Measurements from ENCODE around the gene TNFRSF14. TPM values are rescaled to one million over a fixed set of nuclear protein-coding genes. Genes with fewer than 3 reads are reported as not detected.

TNFRSF14 gene
- total and polyA plus RNA-seq, 2 of the 13 experiments (the other 11 are each of a cell fraction or from before 2014, with no cell fraction given): 11.9 to 49.9 TPM

DNA sequence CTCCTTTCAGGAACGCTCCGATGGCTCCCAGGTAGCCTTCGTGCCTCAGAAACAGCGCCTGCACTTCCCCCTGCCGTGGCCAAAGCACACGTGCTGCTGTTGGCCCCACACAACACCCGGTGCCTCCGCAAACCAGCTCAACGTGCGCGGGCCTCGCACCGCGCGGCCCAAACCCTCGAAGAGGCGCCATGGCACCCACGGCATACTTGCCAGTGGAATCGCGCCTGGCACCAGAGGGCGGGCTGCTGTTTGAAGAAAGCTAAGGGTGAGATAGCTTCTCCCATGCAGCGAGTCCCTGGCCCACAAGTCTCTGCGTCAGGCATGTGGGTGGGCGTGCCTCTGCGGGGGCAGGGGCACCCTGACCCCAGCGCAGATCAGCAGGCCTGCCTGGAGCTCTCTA is 37.6 kb upstream of the TNFRSF14 start (continued):
- TF ChIP-seq KDM4B (CRISPR knock-in tag; IDR thresholded peaks at IDR 0.05) (no peak), PCBP1 (IDR thresholded peaks at IDR 0.05; ENCODE audit: borderline replicate concordance, low read depth, low read length) (no peak)

DNA sequence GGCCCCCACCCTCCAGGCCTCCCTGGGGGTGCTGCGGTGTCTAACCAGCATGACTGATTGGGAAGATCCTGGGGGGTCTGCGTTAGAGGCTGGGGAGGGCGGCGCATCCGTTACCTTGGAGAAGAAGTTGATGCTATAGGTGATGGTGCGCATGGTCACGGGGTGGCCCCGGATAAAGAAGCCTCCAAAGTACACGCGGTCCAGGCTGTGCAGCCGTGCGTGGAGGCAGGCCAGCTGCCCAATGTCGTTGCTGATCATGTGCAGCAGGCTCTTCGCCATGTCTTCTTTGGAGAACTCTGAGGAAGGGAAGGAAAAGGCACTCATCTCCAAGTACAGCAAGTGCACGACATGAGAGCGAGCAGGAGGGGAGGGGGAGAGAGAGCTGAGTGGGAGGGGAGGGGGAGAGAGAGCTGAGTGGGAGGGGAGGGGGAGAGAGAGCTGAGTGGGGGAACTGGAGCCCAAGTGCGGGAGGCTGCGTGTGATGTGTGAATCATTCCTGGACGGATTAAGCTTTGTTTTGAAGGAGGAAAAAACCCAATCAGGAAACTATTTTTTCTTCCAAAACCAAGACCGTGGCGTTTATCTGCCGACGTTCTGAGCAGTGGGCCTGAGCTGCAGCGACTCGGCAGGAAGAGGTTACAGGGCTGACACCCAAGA is 37.0 kb upstream of the TNFRSF14 start:
- WGBS (ENCODE audit: low lambda C conversion rate): 95% methylated on average over 25 of the region's 25 CpGs
- no peak overlapping the region for H3K9ac ChIP-seq (ENCODE audit: insufficient read depth, low read depth, low read length)
- H3K4me2 ChIP-seq (ENCODE audit: low read depth, low read length): no peak overlapping the region
- POLR2A ChIA-PET: no interaction called here
- no peak overlapping the region for H3K27ac ChIP-seq (ENCODE audit: extremely low read length, insufficient read depth, low read length)
- H3K4me3 ChIP-seq (replicated peaks in 1 of 3; ENCODE audit: insufficient read depth in 1 of 3, low read depth in 2 of 3, low read length in 3 of 3): no peak overlapping the region
- no peak for ATAC-seq
- no peaks in the 10 kb centered on the region for H3K9me3 ChIP-seq (ENCODE audit: low read length)
- TF ChIP-seq ZNF224 (CRISPR knock-in tag; IDR thresholded peaks at IDR 0.05) (no peak), NFRKB (IDR thresholded peaks at IDR 0.05) (no peak), ZNF552 (CRISPR knock-in tag; IDR thresholded peaks at IDR 0.05; ENCODE audit: borderline replicate concordance) (no peak), NFIB (CRISPR knock-in tag; IDR thresholded peaks at IDR 0.05; ENCODE audit: borderline replicate concordance) (no peak), MIER2 (CRISPR knock-in tag; IDR thresholded peaks at IDR 0.05) (no peak), SIN3A (IDR thresholded peaks at IDR 0.05; ENCODE audit: borderline replicate concordance, low read depth, low read length) (no peak), NFYB (CRISPR knock-in tag; IDR thresholded peaks at IDR 0.05) (no peak), GABPB1 (CRISPR knock-in tag; IDR thresholded peaks at IDR 0.05) (no peak), TMF1 (CRISPR knock-in tag; IDR thresholded peaks at IDR 0.05; ENCODE audit: low read depth) (no peak), ARHGAP35 (CRISPR knock-in tag; IDR thresholded peaks at IDR 0.05; ENCODE audit: borderline replicate concordance) (no peak), ZBTB33 (CRISPR knock-in tag; IDR thresholded peaks at IDR 0.05) (no peak), SMAD3 (CRISPR knock-in tag; IDR thresholded peaks at IDR 0.05) (no peak)
- TF ChIP-seq, protein P1, sequence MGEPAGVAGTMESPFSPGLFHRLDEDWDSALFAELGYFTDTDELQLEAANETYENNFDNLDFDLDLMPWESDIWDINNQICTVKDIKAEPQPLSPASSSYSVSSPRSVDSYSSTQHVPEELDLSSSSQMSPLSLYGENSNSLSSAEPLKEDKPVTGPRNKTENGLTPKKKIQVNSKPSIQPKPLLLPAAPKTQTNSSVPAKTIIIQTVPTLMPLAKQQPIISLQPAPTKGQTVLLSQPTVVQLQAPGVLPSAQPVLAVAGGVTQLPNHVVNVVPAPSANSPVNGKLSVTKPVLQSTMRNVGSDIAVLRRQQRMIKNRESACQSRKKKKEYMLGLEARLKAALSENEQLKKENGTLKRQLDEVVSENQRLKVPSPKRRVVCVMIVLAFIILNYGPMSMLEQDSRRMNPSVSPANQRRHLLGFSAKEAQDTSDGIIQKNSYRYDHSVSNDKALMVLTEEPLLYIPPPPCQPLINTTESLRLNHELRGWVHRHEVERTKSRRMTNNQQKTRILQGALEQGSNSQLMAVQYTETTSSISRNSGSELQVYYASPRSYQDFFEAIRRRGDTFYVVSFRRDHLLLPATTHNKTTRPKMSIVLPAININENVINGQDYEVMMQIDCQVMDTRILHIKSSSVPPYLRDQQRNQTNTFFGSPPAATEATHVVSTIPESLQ (CRISPR knock-in tag; conservative IDR thresholded peaks at IDR 0.05): no peak
- intact Hi-C loops (cut with micrococcal nuclease; ENCODE audit: unreplicated experiment): no loop called here
- CTCF ChIA-PET (ENCODE audit: low intra/inter-chr PET ratio, low total read pairs): no interaction called here
- DNase-seq (ENCODE audit: low spot score): no peak
- no peaks in the 10 kb centered on the region for H3K27me3 ChIP-seq (ENCODE audit: control insufficient read depth in 1 of 2, insufficient read depth in 2 of 2, low read length in 2 of 2)
- peaks cover 23% of the 10 kb centered on the region for H3K4me1 ChIP-seq (ENCODE audit: insufficient read depth, low read length)
- FAIRE-seq: no peak
- H4K20me1 ChIP-seq (ENCODE audit: insufficient read depth, low read length): peaks cover 16% of the 10 kb centered on the region; the same call in 1 of the 2 replicates
- peaks cover 16% of the 10 kb centered on the region for H3K79me2 ChIP-seq (ENCODE audit: insufficient read depth, low read length)
- peaks cover 25 to 67% of the 10 kb centered on the region in 2 experiments; a peak in 4 of 5 replicates for H3K36me3 ChIP-seq (replicated peaks in 1 of 2; ENCODE audit: control insufficient read depth in 1 of 2, insufficient read depth in 2 of 2, low read length in 2 of 2)
- H2AFZ ChIP-seq (ENCODE audit: low read length): no peak overlapping the region
- in situ Hi-C loops (cut with HindIII; ENCODE audit: extremely low pct_ligation_motif_present, low pct_unique_long_range_greater_than_20kb): loop anchor here (25.0 kb wide), 1 partner anchor 332 kb away; the partner anchor contains the start of gene FAAP20
- BruUV-seq (replicated peaks): no TSS peak

Data from HepG2 (cell line).